NB4 (cell line): ENCODE measurements around the gene AFAP1L1.

Experiments used
- CTCF ChIP-seq: IDR thresholded peaks from one replicate; pipeline ENCODE4 v1.5.1; 2012; ENCODE audit warnings: low read depth, low read length
- MAX ChIP-seq: IDR thresholded peaks from 2 replicates; pipeline ENCODE4 v1.6.1; 2011; ENCODE audit warnings: low read depth, low read length
- MYC ChIP-seq: IDR thresholded peaks from 2 replicates; pipeline ENCODE4 v1.6.1; 2011; ENCODE audit warnings: low read depth, low read length
- POLR2A ChIP-seq: IDR thresholded peaks from 2 replicates; pipeline ENCODE4 v1.6.1; 2011; ENCODE audit warnings: mild to moderate bottlenecking; ENCODE audit not compliant: insufficient read length; ENCODE audit errors: extremely low read depth

DNA sequence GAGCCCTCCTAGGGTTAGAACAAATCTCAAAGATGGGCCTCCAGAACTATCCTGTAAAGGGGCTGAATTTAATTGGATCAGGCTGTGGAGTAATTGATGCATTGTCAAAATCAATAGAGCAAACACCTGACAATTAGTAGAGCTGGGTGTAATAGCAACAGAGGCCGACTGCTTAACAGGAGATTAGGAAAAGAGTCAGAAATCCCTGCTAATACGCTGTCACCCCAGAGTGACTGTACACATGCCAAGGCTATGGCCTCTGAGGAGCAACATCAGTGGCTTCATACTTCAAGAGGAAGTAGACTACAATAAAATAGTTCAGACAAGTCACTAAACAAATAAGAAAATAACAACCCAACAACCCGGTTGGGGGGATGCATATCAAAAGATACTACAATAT is 55.0 kb downstream of the AFAP1L1 start:
- no peak for TF ChIP-seq POLR2A
- no peak for TF ChIP-seq CTCF
- TF ChIP-seq MAX = no peak
- TF ChIP-seq MYC = no peak
